HL-60 (cell line): ENCODE measurements around the gene PTTG2.

Experiments used
- POLR2AphosphoS5 ChIP-seq: IDR thresholded peaks from 2 replicates; pipeline ENCODE4 v1.6.1; 2012; ENCODE audit warnings: low read depth
- SPI1 ChIP-seq: IDR thresholded peaks from 2 replicates; pipeline ENCODE4 v1.6.1; 2012; ENCODE audit warnings: low read depth, mild to moderate bottlenecking, borderline replicate concordance
- TF ChIP-seq, protein P1 (sequence below): IDR thresholded peaks from one replicate; pipeline ENCODE4 v1.5.1; 2011; ENCODE audit warnings: low read length, control low read depth, inconsistent platforms; ENCODE audit not compliant: insufficient read depth
- TF ChIP-seq, protein P2 (sequence below): IDR thresholded peaks from 2 replicates; pipeline ENCODE4 v1.6.1; 2012; ENCODE audit warnings: low read depth; ENCODE audit not compliant: insufficient replicate concordance

DNA sequence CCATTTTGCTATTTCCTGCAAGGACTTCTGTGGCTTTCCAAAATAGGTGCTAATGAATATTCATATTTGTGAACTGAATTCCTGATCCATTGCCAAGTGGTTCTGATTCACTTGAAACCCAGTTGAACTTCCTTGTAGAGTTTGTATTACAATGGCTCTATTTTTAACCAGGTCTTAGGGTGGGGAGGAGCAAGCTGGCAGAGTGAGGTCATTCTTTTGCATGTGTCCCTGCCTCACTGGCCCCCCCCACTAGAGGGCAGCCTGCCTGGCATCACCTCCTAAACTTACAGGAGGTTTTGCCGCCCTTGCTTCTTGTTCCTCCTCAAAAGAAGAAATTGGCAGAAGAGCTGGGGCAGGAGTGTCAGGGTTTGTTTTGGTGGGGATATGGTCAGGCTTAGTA is 10.5 kb downstream of the PTTG2 start:
- TF ChIP-seq, protein P1, sequence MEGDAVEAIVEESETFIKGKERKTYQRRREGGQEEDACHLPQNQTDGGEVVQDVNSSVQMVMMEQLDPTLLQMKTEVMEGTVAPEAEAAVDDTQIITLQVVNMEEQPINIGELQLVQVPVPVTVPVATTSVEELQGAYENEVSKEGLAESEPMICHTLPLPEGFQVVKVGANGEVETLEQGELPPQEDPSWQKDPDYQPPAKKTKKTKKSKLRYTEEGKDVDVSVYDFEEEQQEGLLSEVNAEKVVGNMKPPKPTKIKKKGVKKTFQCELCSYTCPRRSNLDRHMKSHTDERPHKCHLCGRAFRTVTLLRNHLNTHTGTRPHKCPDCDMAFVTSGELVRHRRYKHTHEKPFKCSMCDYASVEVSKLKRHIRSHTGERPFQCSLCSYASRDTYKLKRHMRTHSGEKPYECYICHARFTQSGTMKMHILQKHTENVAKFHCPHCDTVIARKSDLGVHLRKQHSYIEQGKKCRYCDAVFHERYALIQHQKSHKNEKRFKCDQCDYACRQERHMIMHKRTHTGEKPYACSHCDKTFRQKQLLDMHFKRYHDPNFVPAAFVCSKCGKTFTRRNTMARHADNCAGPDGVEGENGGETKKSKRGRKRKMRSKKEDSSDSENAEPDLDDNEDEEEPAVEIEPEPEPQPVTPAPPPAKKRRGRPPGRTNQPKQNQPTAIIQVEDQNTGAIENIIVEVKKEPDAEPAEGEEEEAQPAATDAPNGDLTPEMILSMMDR = peak; percentile 81
- TF ChIP-seq POLR2AphosphoS5 (no peak), SPI1 (no peak)
- TF ChIP-seq, protein P2, sequence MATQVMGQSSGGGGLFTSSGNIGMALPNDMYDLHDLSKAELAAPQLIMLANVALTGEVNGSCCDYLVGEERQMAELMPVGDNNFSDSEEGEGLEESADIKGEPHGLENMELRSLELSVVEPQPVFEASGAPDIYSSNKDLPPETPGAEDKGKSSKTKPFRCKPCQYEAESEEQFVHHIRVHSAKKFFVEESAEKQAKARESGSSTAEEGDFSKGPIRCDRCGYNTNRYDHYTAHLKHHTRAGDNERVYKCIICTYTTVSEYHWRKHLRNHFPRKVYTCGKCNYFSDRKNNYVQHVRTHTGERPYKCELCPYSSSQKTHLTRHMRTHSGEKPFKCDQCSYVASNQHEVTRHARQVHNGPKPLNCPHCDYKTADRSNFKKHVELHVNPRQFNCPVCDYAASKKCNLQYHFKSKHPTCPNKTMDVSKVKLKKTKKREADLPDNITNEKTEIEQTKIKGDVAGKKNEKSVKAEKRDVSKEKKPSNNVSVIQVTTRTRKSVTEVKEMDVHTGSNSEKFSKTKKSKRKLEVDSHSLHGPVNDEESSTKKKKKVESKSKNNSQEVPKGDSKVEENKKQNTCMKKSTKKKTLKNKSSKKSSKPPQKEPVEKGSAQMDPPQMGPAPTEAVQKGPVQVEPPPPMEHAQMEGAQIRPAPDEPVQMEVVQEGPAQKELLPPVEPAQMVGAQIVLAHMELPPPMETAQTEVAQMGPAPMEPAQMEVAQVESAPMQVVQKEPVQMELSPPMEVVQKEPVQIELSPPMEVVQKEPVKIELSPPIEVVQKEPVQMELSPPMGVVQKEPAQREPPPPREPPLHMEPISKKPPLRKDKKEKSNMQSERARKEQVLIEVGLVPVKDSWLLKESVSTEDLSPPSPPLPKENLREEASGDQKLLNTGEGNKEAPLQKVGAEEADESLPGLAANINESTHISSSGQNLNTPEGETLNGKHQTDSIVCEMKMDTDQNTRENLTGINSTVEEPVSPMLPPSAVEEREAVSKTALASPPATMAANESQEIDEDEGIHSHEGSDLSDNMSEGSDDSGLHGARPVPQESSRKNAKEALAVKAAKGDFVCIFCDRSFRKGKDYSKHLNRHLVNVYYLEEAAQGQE = no peak
